ENCODE measurements around the gene HERC4. TPM values are rescaled to one million over a fixed set of nuclear protein-coding genes. Genes with fewer than 3 reads are reported as not detected.

The HERC4 gene
- total RNA-seq, 1 donor from 2014 or later: 96.1 TPM

DNA sequence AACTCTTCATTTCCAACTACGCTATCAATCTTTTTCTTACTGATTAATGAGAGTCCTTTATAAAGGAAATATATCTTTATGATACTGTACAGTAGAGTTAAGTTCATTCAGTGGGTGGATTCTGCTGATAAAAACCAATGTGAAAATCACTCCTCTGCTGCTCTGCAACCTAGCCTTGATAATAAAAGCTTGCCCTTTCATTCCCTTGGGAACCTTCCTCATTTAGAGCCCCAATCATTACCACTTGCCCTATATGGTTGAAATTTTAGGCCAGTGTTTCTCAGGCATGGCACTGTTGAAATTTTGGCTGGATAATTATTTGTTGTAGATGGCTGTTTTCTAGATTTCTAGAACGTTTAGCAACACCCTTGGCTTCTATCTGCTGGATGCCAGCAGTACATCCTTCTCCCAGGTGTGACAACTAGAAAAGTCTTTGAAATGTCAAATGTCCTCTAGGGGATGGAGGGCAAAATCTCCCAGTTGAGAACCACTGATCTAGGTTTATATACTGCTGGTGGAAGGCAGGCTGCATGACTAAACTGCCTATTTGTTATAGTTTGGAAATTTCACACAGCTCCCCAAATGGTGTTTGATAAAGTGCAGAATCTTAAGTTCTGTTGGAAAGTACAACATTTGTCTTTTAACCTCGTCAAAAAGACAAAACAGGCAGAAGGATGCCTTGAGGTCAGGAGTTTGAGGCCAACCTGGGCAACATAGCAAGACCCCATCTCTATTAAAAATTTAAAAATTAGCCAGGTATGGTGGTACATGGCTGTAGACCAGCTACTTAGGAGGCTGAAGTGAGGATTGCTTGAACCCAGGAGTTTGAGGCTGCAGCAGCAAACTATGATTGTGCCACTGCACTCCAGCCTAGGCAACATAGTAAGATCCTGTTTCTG lies 199.5 kb downstream of the HERC4 start:
- DNase-seq: no peak

Small RNA genes lying within 50 kb of the gene (small RNA-seq; reads per million reads assigned to genes)
- gene RN7SL220P: 0.12 reads per million

Other genes with a start within 250 kb of the HERC4 start
- gene DNAJC12, start 237.1 kb downstream of the HERC4 start, total RNA-seq: 1.7 TPM
- gene SIRT1, start 190.6 kb downstream of the HERC4 start, total RNA-seq: 43.7 TPM
- gene MYPN, start 34.2 kb upstream of the HERC4 start, total RNA-seq: not detected
- gene ATOH7, start 156.8 kb upstream of the HERC4 start, total RNA-seq: 1.4 TPM